ENCODE measurements around the gene BRI3BP. TPM values are rescaled to one million over a fixed set of nuclear protein-coding genes. Genes with fewer than 3 reads are reported as not detected.
"Not testable (repeated sequence)": the region's sequence is repeated elsewhere in the genome, so short reads cannot be mapped to it uniquely, and the experiment has no call there.

The BRI3BP gene
- total and polyA plus RNA-seq, 4 donors = 1.7 to 5.2 (median 3.4) TPM

- no peaks in the 10 kb centered on the region for H3K9me3 ChIP-seq (ENCODE audit: control insufficient read depth, low read length)
- no peaks in the 10 kb centered on the region for H3K4me1 ChIP-seq (ENCODE audit: control insufficient read depth in 1 of 2, insufficient read depth in 2 of 2, low read length in 2 of 2)
- intact Hi-C loops (cut with DNase I) = no loop called here
- H3K36me3 ChIP-seq (ENCODE audit: control insufficient read depth in 1 of 2, insufficient read depth in 2 of 2, low read length in 1 of 2) = no peaks in the 10 kb centered on the region
- DNase-seq (no peak), ATAC-seq (ENCODE audit: low FRiP score) (no peak)
- no peak overlapping the region for H3K27ac ChIP-seq (ENCODE audit: low read depth in 1 of 2, low read length in 2 of 2)
- H3K27me3 ChIP-seq (ENCODE audit: control insufficient read depth in 1 of 2, insufficient read depth in 2 of 2, low read length in 1 of 2) = no peaks in the 10 kb centered on the region
- 93 to 98% methylated on average over 2 of the region's 2 CpGs for WGBS, 2 donors
- H3K4me3 ChIP-seq (ENCODE audit: low read length in 2 of 2) = no peak overlapping the region
Measured at GRCh38 chr12:125023065-125023464, 29.6 kb downstream of the BRI3BP start.

DNA sequence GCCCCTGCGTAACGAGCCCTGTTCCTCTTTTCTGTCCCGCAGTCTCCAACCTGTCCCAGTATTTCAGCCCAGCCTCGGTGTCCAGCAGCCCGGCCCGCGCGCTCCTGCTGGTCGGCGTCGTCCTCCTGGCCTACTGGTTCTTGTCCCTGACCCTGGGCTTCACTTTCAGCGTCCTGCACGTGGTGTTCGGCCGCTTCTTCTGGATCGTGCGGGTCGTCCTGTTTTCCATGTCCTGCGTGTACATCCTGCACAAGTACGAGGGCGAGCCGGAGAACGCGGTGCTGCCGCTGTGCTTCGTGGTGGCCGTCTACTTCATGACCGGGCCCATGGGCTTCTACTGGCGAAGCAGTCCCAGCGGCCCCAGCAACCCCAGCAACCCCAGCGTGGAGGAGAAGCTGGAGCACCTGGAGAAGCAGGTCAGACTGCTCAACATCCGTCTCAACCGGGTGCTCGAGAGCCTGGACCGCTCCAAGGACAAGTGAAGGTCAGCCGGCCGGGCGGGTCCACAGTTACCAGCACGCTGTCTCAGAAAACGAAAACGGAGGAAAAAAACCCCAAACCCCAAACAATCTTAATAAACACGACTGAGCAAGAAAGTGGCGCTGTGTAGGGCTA, 31.6 kb downstream of the BRI3BP start:
- ATAC-seq (ENCODE audit: low FRiP score) (no peak), DNase-seq (peak in 1 of 2 donors; percentile 47)
- H3K36me3 ChIP-seq (ENCODE audit: control insufficient read depth in 1 of 2, insufficient read depth in 2 of 2, low read length in 1 of 2) = no peaks in the 10 kb centered on the region
- no peaks in the 10 kb centered on the region for H3K4me1 ChIP-seq (ENCODE audit: control insufficient read depth in 1 of 2, insufficient read depth in 2 of 2, low read length in 2 of 2)
- no peaks in the 10 kb centered on the region for H3K9me3 ChIP-seq (ENCODE audit: control insufficient read depth, low read length)
- H3K4me3 ChIP-seq (ENCODE audit: low read length in 2 of 2) = no peak overlapping the region
- intact Hi-C loops (cut with DNase I) = no loop called here
- 94 to 95% methylated on average over 43 of the region's 43 CpGs for WGBS, 2 donors
- no peak overlapping the region for H3K27ac ChIP-seq (ENCODE audit: low read depth in 1 of 2, low read length in 2 of 2)
- H3K27me3 ChIP-seq (ENCODE audit: control insufficient read depth in 1 of 2, insufficient read depth in 2 of 2, low read length in 1 of 2) = no peaks in the 10 kb centered on the region

- H3K36me3 ChIP-seq (ENCODE audit: control insufficient read depth in 1 of 2, insufficient read depth in 2 of 2, low read length in 1 of 2) = no peaks in the 10 kb centered on the region
- H3K4me1 ChIP-seq (ENCODE audit: control insufficient read depth in 1 of 2, insufficient read depth in 2 of 2, low read length in 2 of 2) = no peaks in the 10 kb centered on the region
- no peak overlapping the region for H3K27ac ChIP-seq (ENCODE audit: low read depth in 1 of 2, low read length in 2 of 2)
- DNase-seq = no peak
- H3K4me3 ChIP-seq (ENCODE audit: low read length in 2 of 2) = no peak overlapping the region
- WGBS, 2 donors = 81 to 82% methylated on average over 9 of the region's 9 CpGs
- intact Hi-C loops (cut with DNase I) = no loop called here
- H3K9me3 ChIP-seq (ENCODE audit: control insufficient read depth, low read length) = no peaks in the 10 kb centered on the region
- no peaks in the 10 kb centered on the region for H3K27me3 ChIP-seq (ENCODE audit: control insufficient read depth in 1 of 2, insufficient read depth in 2 of 2, low read length in 1 of 2)
- ATAC-seq (ENCODE audit: low FRiP score) = no peak
Measured at GRCh38 chr12:125025606-125026235, 32.3 kb downstream of the BRI3BP start.

- H3K27ac ChIP-seq (ENCODE audit: low read depth in 1 of 2, low read length in 2 of 2) = no peak overlapping the region
- no peaks in the 10 kb centered on the region for H3K36me3 ChIP-seq (ENCODE audit: control insufficient read depth in 1 of 2, insufficient read depth in 2 of 2, low read length in 1 of 2)
- H3K9me3 ChIP-seq (ENCODE audit: control insufficient read depth, low read length) = no peaks in the 10 kb centered on the region
- no peak overlapping the region for H3K4me3 ChIP-seq (ENCODE audit: low read length in 2 of 2)
- no peaks in the 10 kb centered on the region for H3K4me1 ChIP-seq (ENCODE audit: control insufficient read depth in 1 of 2, insufficient read depth in 2 of 2, low read length in 2 of 2)
- intact Hi-C loops (cut with DNase I) = no loop called here
- WGBS, 2 donors = 89 to 90% methylated on average over 8 of the region's 8 CpGs
- H3K27me3 ChIP-seq (ENCODE audit: control insufficient read depth in 1 of 2, insufficient read depth in 2 of 2, low read length in 1 of 2) = no peaks in the 10 kb centered on the region
- DNase-seq (peak in 1 of 2 donors; percentile 3), ATAC-seq (ENCODE audit: low FRiP score) (no peak)
Measured at GRCh38 chr12:125028106-125028505, 34.7 kb downstream of the BRI3BP start.

DNA sequence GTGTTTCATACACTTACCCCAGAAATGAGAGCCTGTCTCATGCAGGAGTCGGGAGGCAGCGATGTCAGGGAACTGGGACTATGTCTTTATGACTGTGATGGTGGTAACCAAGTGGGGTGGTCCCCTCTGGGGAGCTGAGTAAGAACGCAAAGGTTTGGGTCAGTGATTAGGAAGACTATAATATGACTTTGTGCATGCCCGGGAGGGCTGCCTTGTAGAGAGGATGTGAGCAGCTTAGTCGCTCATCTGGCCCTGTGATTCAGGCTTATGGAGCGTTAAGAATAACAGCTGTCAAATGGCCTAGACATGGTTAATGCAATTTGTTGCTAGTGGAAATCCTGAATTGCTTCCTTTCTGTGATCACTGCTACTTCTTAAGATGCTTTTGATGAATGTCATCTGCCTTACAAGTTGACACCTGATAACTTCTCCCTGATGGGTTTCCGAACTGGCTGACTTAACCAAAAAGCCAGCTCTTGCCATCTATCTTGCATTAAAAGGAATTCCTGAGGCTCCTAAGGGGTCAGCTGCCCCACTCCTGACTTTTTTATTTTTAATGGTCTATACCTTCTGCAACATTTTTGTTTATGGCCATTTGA, 36.4 kb downstream of the BRI3BP start:
- no peak overlapping the region for H3K4me3 ChIP-seq (ENCODE audit: low read length in 2 of 2)
- H3K36me3 ChIP-seq (ENCODE audit: control insufficient read depth in 1 of 2, insufficient read depth in 2 of 2, low read length in 1 of 2) = no peaks in the 10 kb centered on the region
- WGBS, 2 donors = 82 to 88% methylated on average over 7 of the region's 7 CpGs
- no peak for ATAC-seq (ENCODE audit: low FRiP score)
- H3K27me3 ChIP-seq (ENCODE audit: control insufficient read depth in 1 of 2, insufficient read depth in 2 of 2, low read length in 1 of 2) = no peaks in the 10 kb centered on the region
- intact Hi-C loops (cut with DNase I) = no loop called here
- no peak overlapping the region for H3K27ac ChIP-seq (ENCODE audit: low read depth in 1 of 2, low read length in 2 of 2)
- H3K9me3 ChIP-seq (ENCODE audit: control insufficient read depth, low read length) = no peaks in the 10 kb centered on the region
- peak in 1 of 2 donors; percentile 25 for DNase-seq
- no peaks in the 10 kb centered on the region for H3K4me1 ChIP-seq (ENCODE audit: control insufficient read depth in 1 of 2, insufficient read depth in 2 of 2, low read length in 2 of 2)

GRCh38 chr12:125031471-125031870, 38.0 kb downstream of the BRI3BP start:
- DNase-seq = peak in 1 of 2 donors; percentile 41
- H3K4me3 ChIP-seq (ENCODE audit: low read length in 2 of 2); intact Hi-C loops (cut with DNase I); ATAC-seq (ENCODE audit: low FRiP score); H3K4me1 ChIP-seq (ENCODE audit: control insufficient read depth in 1 of 2, insufficient read depth in 2 of 2, low read length in 2 of 2); H3K9me3 ChIP-seq (ENCODE audit: control insufficient read depth, low read length); H3K36me3 ChIP-seq (ENCODE audit: control insufficient read depth in 1 of 2, insufficient read depth in 2 of 2, low read length in 1 of 2); H3K27me3 ChIP-seq (ENCODE audit: control insufficient read depth in 1 of 2, insufficient read depth in 2 of 2, low read length in 1 of 2); H3K27ac ChIP-seq (ENCODE audit: low read depth in 1 of 2, low read length in 2 of 2): not testable (repeated sequence)
- WGBS, 2 donors = 66 to 70% methylated on average over 9 of the region's 9 CpGs

DNA sequence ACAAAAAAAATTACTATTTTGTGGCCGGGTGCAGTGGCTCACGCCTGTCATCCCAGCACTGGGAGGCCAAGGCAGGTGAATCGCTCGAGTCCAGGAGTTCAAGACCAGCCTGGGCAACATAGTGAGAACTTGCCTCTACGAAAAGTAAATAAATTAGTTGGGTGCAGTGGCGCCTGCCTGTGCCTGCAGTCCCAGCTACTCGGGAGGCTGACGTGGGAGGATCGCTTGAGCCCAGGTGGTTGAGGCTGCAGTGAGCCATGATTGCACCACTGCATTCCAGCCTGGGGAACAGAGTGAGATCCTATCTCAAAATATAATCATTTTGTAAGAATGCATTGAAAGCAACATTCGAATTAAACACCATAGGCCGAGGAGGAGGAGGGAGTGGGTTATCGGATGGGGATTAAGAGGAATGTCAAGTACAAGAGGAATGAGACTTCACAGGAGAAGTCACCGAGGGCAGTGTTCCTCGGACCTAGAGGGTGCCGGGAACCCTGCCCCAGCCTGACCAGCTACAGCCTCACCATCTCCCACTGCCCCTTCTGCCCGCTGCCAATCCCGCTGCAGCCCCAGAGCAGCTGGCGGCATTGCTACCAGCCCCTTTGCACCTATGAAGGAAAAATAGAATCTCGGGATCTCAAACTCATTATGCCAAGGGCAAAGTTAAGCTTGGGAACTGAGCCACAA, 39.2 kb downstream of the BRI3BP start:
- Histone ChIP-seq H3K4me1 (ENCODE audit: control insufficient read depth in 1 of 2, insufficient read depth in 2 of 2, low read length in 2 of 2) (no peaks in the 10 kb centered on the region), H3K27ac (ENCODE audit: low read depth in 1 of 2, low read length in 2 of 2) (no peak overlapping the region), H3K36me3 (ENCODE audit: control insufficient read depth in 1 of 2, insufficient read depth in 2 of 2, low read length in 1 of 2) (no peaks in the 10 kb centered on the region), H3K4me3 (ENCODE audit: low read length in 2 of 2) (no peak overlapping the region), H3K9me3 (ENCODE audit: control insufficient read depth, low read length) (no peaks in the 10 kb centered on the region), H3K27me3 (ENCODE audit: control insufficient read depth in 1 of 2, insufficient read depth in 2 of 2, low read length in 1 of 2) (no peaks in the 10 kb centered on the region)
- WGBS, 2 donors = 88% methylated on average over 19 of the region's 19 CpGs
- ATAC-seq (ENCODE audit: low FRiP score) (no peak), DNase-seq (peak in 1 of 2 donors; percentile 41)
- intact Hi-C loops (cut with DNase I) = no loop called here

DNA sequence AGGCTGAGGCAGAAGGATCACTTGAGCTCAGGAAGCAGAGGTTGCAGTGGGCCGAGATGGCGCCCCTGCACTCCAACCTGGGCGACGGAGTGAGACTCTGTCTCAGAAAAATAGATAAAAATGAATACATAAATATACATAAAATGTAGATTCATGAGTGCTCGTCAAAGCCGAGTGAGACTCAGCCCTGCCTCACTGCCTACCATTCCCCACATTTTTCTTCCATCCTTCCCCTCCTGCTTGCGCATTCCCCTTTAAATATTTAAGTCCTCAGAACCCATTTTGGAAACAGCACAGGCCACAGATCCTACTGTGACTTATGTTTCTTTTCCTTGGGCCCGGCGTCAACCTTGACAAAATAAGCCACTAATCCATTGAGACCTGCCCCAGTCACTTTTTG, 39.8 kb downstream of the BRI3BP start:
- ATAC-seq (ENCODE audit: low FRiP score) (no peak), DNase-seq (peak in 1 of 2 donors; percentile 10)
- Histone ChIP-seq H3K9me3 (ENCODE audit: control insufficient read depth, low read length) (no peaks in the 10 kb centered on the region), H3K4me3 (ENCODE audit: low read length in 2 of 2) (no peak overlapping the region), H3K4me1 (ENCODE audit: control insufficient read depth in 1 of 2, insufficient read depth in 2 of 2, low read length in 2 of 2) (no peaks in the 10 kb centered on the region), H3K27me3 (ENCODE audit: control insufficient read depth in 1 of 2, insufficient read depth in 2 of 2, low read length in 1 of 2) (no peaks in the 10 kb centered on the region), H3K36me3 (ENCODE audit: control insufficient read depth in 1 of 2, insufficient read depth in 2 of 2, low read length in 1 of 2) (no peaks in the 10 kb centered on the region), H3K27ac (ENCODE audit: low read depth in 1 of 2, low read length in 2 of 2) (no peak overlapping the region)
- WGBS, 2 donors = 80 to 83% methylated on average over 9 of the region's 9 CpGs
- intact Hi-C loops (cut with DNase I) = no loop called here

Data from aorta (tissue), 5 donors.